Esophagus (tissue), 2 donors: ENCODE measurements around the gene MILR1. TPM values are rescaled to one million over a fixed set of nuclear protein-coding genes. Genes with fewer than 3 reads are reported as not detected.
"Not testable (repeated sequence)": the region's sequence is repeated elsewhere in the genome, so short reads cannot be mapped to it uniquely, and the experiment has no call there.

Experiments used
- H3K27ac ChIP-seq, 2 donors: one replicate each; pipeline ENCODE4 v1.5.1; 2013; ENCODE audit warnings: low read depth in 2 of 2, mild to moderate bottlenecking in 2 of 2, inconsistent platforms in 1 of 2, low read length in 1 of 2, moderate library complexity in 1 of 2
- H3K27me3 ChIP-seq, 2 donors: one replicate each; pipeline ENCODE4 v1.6.1; 2013; ENCODE audit warnings: low read length in 2 of 2, control low read depth in 1 of 2, mild to moderate bottlenecking in 1 of 2; ENCODE audit not compliant: insufficient read depth in 2 of 2, control insufficient read depth in 1 of 2
- H3K36me3 ChIP-seq, 2 donors: one replicate each; pipeline ENCODE4 v1.6.1; 2013; ENCODE audit warnings: low read length in 1 of 2; ENCODE audit not compliant: control insufficient read depth in 2 of 2, insufficient read depth in 2 of 2
- H3K4me1 ChIP-seq, 2 donors: one replicate each; pipeline ENCODE4 v1.6.1; 2013; ENCODE audit warnings: low read length in 1 of 2; ENCODE audit not compliant: control insufficient read depth in 2 of 2, insufficient read depth in 2 of 2
- H3K4me3 ChIP-seq, 2 donors: one replicate each; pipeline ENCODE4 v1.5.1; 2013; ENCODE audit warnings: low read length in 2 of 2, mild to moderate bottlenecking in 2 of 2, low read depth in 1 of 2, moderate library complexity in 1 of 2
- H3K9me3 ChIP-seq, 2 donors: one replicate each; pipeline ENCODE4 v1.6.1; 2013; ENCODE audit warnings: mild to moderate bottlenecking in 2 of 2, low read depth in 1 of 2, low read length in 1 of 2, moderate library complexity in 1 of 2; ENCODE audit not compliant: control insufficient read depth in 2 of 2, insufficient read depth in 1 of 2
- WGBS, 2 donors: extraction: QIAGEN DNeasy Blood & Tissue Kit; methylation state at CpG; one replicate each; pipeline ENCODE4 v1.1.7; 2013; 5-methylcytosine and 5-hydroxymethylcytosine counted together
- polyA plus RNA-seq, 2 donors: library from polyadenylated mRNA; stranded (reverse); fragments of 200-250 nt; gene quantifications; one replicate each; pipeline ENCODE4 v1.2.3, GENCODE V29; 2013
- donor health status: healthy with polysubstance abuse.
- donor health status: Bipolar disorder and iron deficiency.

Gene MILR1
- polyA plus RNA-seq, 2 donors = 0.51 to 0.79 TPM

DNA sequence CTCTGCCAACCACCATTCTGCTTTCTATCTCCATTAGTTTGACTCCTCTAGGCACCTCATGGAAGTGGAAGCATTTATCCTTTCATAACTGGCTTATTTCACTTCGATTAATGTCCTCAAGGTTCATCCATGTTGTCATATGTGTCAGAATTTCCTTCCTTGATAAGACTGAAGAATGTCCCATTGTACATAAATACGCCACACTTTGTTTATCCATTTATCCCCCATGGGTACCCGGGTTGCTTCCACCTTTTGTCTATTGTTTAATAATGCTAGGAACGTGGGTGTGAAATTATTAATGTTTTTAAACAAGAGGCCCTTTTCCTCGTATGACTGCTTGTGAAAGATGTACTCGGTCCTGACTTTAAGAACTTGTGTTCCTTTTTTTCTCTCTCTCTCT lies 12.9 kb downstream of the MILR1 start:
- 66 to 67% methylated on average over 6 of the region's 6 CpGs for WGBS, 2 donors
- no peak overlapping the region for H3K27ac ChIP-seq
- H3K36me3 ChIP-seq = no peaks in the 10 kb centered on the region

DNA sequence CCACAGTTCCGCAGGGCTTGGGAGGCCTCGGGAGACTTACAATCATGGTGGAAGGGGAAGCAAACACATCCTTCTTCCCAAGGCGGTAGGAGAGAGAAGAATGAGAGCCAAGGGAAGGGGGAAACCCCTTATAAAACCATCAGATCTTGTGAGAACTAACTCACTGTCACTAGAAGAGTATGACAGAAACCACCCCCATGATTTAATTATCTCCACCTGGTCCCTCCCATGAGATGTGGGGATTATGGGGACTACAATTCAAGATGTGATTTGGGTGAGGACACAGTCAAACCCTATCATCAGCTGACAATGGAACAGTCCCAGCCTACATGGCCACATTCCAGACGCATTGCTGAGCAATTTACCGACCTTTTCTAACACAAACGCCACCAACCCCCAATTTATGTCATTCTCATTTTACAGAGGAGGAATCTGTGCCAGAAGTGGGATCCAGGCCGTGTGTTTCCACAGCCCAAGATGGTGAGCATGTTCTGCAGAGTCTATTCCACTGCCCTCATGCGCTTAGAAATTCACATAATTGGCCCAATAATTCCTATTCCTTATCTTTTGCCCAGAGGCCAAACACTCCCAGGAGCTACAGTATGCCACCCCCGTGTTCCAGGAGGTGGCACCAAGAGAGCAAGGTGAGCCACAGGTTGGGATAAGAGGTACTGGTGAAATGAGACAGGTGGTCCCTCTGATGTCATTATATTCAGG lies 17.3 kb downstream of the MILR1 start:
- Histone ChIP-seq H3K9me3 (no peaks in the 10 kb centered on the region), H3K4me1 (no peaks in the 10 kb centered on the region), H3K27me3 (no peaks in the 10 kb centered on the region), H3K36me3 (no peaks in the 10 kb centered on the region), H3K27ac (no peak overlapping the region), H3K4me3 (no peak overlapping the region)
- WGBS, 2 donors = 69 to 70% methylated on average over 9 of the region's 9 CpGs

More for the DNA sequence above, 12.9 kb downstream of the MILR1 start:
- Histone ChIP-seq H3K4me1 (peaks cover 0 to 3% of the 10 kb centered on the region in 2 donors), H3K9me3 (no peaks in the 10 kb centered on the region), H3K4me3 (no peak overlapping the region), H3K27me3 (no peaks in the 10 kb centered on the region)

DNA sequence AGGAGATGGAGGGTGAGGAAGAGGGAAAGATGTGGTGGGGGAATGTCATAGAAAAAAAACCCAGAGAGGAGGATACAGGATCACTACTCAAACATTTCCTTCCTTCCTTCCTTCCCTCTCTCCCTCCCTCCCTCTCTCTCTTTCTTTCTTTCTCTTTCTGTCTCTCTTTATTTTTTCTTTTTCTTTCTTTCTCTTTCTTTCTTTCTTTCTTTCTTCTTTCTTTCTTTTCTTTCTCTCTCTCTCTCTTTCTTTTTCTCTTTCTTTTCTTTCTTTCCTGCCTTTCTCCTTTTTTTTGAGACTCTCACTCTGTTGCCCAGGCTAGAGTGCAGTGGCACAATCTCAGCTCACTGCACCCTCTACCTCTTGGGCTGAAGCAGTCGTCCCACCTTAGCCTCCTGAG lies 17.9 kb downstream of the MILR1 start:
- WGBS, 2 donors = 59 to 80% methylated on average over 1 of the region's 1 CpG
- not testable (repeated sequence) for H3K4me3 ChIP-seq, H3K4me1 ChIP-seq, H3K36me3 ChIP-seq, H3K9me3 ChIP-seq, H3K27ac ChIP-seq, H3K27me3 ChIP-seq

DNA sequence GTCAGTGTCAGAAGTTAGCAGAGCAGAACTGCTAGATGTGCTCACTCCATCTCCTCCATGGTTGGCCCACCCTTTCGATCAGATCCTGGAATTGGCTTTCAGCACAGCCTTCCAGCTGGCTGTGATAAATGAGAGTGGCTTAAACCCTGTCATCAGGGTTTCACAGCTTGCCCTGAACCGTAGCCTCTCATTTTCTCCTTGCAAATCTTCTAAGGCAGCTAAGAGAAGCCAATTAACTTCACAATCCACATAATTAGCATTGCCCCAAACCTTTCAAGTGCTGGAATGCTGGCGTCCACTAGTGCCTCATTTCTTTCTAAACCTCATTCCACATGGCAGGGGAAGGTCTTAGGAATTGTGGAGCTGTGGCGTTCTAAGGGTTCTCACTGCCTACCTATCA lies 21.7 kb downstream of the MILR1 start:
- H3K36me3 ChIP-seq = no peaks in the 10 kb centered on the region
- no peaks in the 10 kb centered on the region for H3K4me1 ChIP-seq
- 68 to 70% methylated on average over 4 of the region's 4 CpGs for WGBS, 2 donors

DNA sequence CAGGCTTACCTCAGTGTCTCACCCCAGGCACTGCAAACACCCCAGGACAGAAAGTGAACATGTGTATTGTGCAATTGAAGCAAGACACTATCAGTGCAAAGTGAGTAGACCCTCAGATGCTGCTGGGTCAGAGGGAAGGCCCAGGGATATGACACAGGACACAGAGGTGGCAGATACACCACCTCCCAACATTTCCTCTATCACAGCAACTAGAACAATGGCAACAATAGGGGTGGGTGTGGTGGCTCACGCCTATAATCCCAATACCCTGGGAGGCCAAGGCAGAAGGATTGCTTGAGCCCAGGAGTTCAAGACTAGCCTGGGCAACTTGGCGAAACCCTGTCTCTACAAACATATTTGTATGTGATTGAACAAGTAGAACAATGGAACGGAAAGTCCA lies 22.5 kb downstream of the MILR1 start:
- H3K27ac ChIP-seq = no peak overlapping the region
- H3K4me1 ChIP-seq = no peaks in the 10 kb centered on the region
- no peaks in the 10 kb centered on the region for H3K9me3 ChIP-seq
- H3K27me3 ChIP-seq = no peaks in the 10 kb centered on the region
- WGBS, 2 donors = 87 to 89% methylated on average over 3 of the region's 3 CpGs
- no peak overlapping the region for H3K4me3 ChIP-seq
- no peaks in the 10 kb centered on the region for H3K36me3 ChIP-seq

More for the DNA sequence above, 21.7 kb downstream of the MILR1 start:
- Histone ChIP-seq H3K9me3 (no peaks in the 10 kb centered on the region), H3K27me3 (no peaks in the 10 kb centered on the region), H3K27ac (no peak overlapping the region), H3K4me3 (no peak overlapping the region)

DNA sequence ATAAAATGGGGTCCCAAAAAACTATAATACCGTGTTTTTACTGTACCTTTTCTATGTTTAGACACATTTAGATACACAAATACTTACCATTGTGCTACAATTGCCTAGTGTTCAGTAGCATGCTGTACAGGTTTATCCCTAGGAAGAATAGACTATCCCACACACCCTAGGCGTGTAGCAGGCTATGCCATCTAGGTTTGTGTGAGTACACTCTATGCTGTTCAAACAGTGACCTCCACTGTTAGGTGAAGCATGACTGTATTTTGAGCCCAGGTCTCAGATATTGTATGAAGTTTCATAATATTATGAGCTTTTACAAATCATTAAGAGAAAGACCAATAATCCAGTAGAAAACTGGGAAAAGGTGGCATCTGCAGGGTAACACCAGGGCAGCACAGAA lies 23.6 kb downstream of the MILR1 start:
- no peak overlapping the region for H3K4me3 ChIP-seq
- H3K9me3 ChIP-seq = no peaks in the 10 kb centered on the region
- H3K27me3 ChIP-seq = no peaks in the 10 kb centered on the region
- H3K4me1 ChIP-seq = no peaks in the 10 kb centered on the region
- H3K27ac ChIP-seq = no peak overlapping the region
- no peaks in the 10 kb centered on the region for H3K36me3 ChIP-seq
- WGBS, 2 donors = 91 to 93% methylated on average over 2 of the region's 2 CpGs

DNA sequence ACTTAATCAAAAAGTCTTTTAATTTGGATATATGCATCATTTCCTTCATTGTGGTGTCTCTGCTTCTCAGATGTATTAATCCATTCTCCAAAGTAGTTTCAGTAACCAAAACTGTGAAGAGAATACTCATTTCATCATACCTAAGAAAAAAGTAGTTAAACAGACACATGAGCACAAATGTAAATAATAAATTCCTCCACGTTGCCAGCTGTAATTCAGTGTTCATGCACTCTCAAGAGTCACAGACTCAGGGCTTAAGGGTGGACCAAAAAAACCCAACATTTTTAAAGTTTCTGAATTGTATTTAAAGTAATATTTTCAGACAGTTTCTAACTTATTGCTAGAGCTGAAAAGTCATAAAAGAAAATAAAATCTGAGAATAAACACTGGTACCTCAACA lies 28.9 kb downstream of the MILR1 start:
- 22 to 25% methylated on average over 1 of the region's 1 CpG for WGBS, 2 donors
- Histone ChIP-seq H3K36me3 (peaks cover 0 to 2% of the 10 kb centered on the region in 2 donors), H3K4me1 (no peaks in the 10 kb centered on the region), H3K4me3 (no peak overlapping the region), H3K27ac (no peak overlapping the region), H3K27me3 (no peaks in the 10 kb centered on the region), H3K9me3 (no peaks in the 10 kb centered on the region)

DNA sequence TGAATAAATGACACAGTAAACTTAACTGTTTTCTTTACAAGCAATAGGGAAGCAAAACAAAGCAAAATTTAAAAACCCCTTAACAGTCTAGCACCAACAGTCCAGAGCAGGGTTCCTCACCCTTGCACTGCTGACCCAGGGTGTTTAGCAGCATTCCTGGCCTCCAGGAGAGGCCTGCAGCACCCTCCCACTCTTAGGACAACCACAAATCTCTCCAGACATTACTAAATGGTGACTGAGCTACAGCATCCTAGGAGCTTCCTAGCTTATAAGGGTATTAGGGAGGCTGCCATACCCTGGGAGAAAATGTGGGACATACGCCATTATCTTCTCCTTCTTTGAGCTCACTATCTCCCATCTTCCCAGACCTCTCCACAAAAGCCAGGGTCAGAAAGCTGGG lies 32.0 kb downstream of the MILR1 start:
- Histone ChIP-seq H3K9me3 (no peaks in the 10 kb centered on the region), H3K27ac (no peak overlapping the region), H3K36me3 (peaks cover 0 to 6% of the 10 kb centered on the region in 2 donors), H3K27me3 (no peaks in the 10 kb centered on the region), H3K4me3 (no peak overlapping the region), H3K4me1 (no peaks in the 10 kb centered on the region)
- 96 to 100% methylated on average over 1 of the region's 1 CpG for WGBS, 2 donors

DNA sequence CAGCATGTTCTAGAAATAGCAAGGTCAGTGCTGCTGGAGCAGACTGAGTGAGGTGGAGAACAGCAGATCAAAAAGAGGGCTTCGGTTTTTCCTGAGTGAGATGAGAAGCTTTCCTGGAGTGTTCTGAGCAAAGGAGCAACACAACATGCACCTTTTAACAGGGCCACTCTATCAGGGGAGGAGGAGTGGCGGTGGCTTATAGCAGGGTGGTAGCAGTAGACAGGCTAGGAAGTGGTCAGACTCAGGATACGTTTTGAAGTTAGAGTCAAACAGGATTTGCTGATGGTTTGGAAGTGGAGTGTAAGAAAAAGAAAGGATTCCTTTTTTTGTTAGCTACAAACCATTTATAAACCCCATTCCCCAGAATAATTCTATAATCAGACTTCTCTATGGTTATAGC lies 35.5 kb downstream of the MILR1 start:
- Histone ChIP-seq H3K4me1 (no peaks in the 10 kb centered on the region), H3K4me3 (no peak overlapping the region), H3K9me3 (no peaks in the 10 kb centered on the region), H3K27me3 (no peaks in the 10 kb centered on the region), H3K27ac (no peak overlapping the region), H3K36me3 (peaks cover 0 to 6% of the 10 kb centered on the region in 2 donors)
- WGBS, 2 donors = 83 to 92% methylated on average over 3 of the region's 3 CpGs

DNA sequence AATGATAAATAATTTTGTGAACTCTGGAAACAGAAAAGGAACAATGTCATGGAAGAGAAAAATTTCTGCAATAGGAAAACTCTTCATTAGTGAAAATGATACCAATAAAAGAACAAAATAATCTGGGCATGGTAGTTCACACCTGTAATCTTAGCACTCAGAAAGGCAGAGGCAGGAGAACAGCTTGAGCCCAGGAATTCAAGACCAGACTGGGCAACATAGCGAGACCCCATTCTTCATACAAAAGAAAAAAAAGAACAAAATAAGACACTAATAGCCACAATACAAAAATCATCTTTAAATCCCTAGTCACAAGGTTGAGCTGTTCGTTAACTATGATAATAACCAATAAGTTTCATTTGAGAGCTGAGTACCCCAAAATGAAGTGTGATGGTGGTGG lies 39.4 kb downstream of the MILR1 start:
- Histone ChIP-seq H3K9me3 (no peaks in the 10 kb centered on the region), H3K36me3 (peaks cover 0 to 4% of the 10 kb centered on the region in 2 donors), H3K27ac (no peak overlapping the region), H3K27me3 (no peaks in the 10 kb centered on the region), H3K4me3 (no peak overlapping the region), H3K4me1 (no peaks in the 10 kb centered on the region)
- WGBS, 2 donors = 96 to 100% methylated on average over 2 of the region's 2 CpGs
